GM23338 (cell line): ENCODE measurements around the gene LCN6. TPM values are rescaled to one million over a fixed set of nuclear protein-coding genes. Genes with fewer than 3 reads are reported as not detected.

Experiments
- ATAC-seq: fragments of 200-7000 bp; cut with Tn5 transposase; 3 replicates; pipeline ENCODE4 v1.9.1; 2020
- DNase-seq: peaks from one replicate; pipeline ENCODE4 v3.0.0-alpha.2; 2015; ENCODE audit warnings: low spot score
- H2AFZ ChIP-seq: fragments of 200-600 bp; sonication (generic); 2 replicates; pipeline ENCODE4 v1.8.0; 2016; ENCODE audit warnings: antibody characterized with exemption, mild to moderate bottlenecking, moderate library complexity
- H3F3A ChIP-seq: fragments of 200-600 bp; sonication (generic); replicated peaks from 2 replicates; pipeline ENCODE4 v1.8.0; 2017; ENCODE audit warnings: antibody characterized with exemption, mixed run types, low read depth
- H3K27ac ChIP-seq: fragments of 200-600 bp; sonication (generic); 2 replicates; pipeline ENCODE4 v1.6.1; 2016; ENCODE audit warnings: low read depth
- H3K27me3 ChIP-seq: fragments of 200-600 bp; sonication (generic); 2 replicates; pipeline ENCODE4 v1.8.0; 2016; ENCODE audit warnings: mild to moderate bottlenecking, mixed run types, moderate library complexity; ENCODE audit not compliant: insufficient read depth
- H3K36me3 ChIP-seq: fragments of 200-600 bp; sonication (generic); 2 replicates; pipeline ENCODE4 v1.8.0; 2016; ENCODE audit warnings: mild to moderate bottlenecking; ENCODE audit not compliant: insufficient read depth
- H3K4me1 ChIP-seq: fragments of 200-600 bp; sonication (generic); 2 replicates; pipeline ENCODE4 v1.8.0; 2016; ENCODE audit warnings: mild to moderate bottlenecking, moderate library complexity; ENCODE audit not compliant: insufficient read depth
- H3K4me2 ChIP-seq: fragments of 200-600 bp; sonication (generic); 2 replicates; pipeline ENCODE4 v1.7.1; 2017; ENCODE audit warnings: mixed run types
- H3K4me3 ChIP-seq: fragments of 200-600 bp; sonication (generic); 2 replicates; pipeline ENCODE4 v1.6.1; 2016; ENCODE audit warnings: mixed run types
- H3K79me2 ChIP-seq: fragments of 200-600 bp; sonication (generic); replicated peaks from 2 replicates; pipeline ENCODE4 v1.8.0; 2017; ENCODE audit warnings: mild to moderate bottlenecking; ENCODE audit not compliant: insufficient read depth
- H3K9me2 ChIP-seq: fragments of 200-600 bp; sonication (generic); 2 replicates; pipeline ENCODE4 v1.8.0; 2017; ENCODE audit not compliant: insufficient read depth
- H4K20me1 ChIP-seq: fragments of 200-600 bp; sonication (generic); replicated peaks from 2 replicates; pipeline ENCODE4 v1.8.0; 2017; ENCODE audit warnings: mild to moderate bottlenecking; ENCODE audit not compliant: insufficient read depth
- H3K27ac Mint-ChIP-seq: 2 replicates; pipeline ENCODE4 v1.8.0; 2020; ENCODE audit warnings: inconsistent platforms, mild to moderate bottlenecking, moderate library complexity, mixed read lengths
- H3K27me3 Mint-ChIP-seq: 3 replicates; pipeline ENCODE4 v1.8.0; 2022; ENCODE audit warnings: low read depth, mild to moderate bottlenecking, moderate library complexity, mixed read lengths, inconsistent platforms; ENCODE audit not compliant: insufficient read depth, poor library complexity
- H3K36me3 Mint-ChIP-seq: 3 replicates; pipeline ENCODE4 v1.8.0; 2021; ENCODE audit warnings: low read depth, mild to moderate bottlenecking, inconsistent platforms, moderate library complexity, mixed read lengths
- H3K4me1 Mint-ChIP-seq: 3 replicates; pipeline ENCODE4 v1.8.0; 2020; ENCODE audit warnings: mild to moderate bottlenecking, inconsistent platforms, mixed read lengths
- H3K4me3 Mint-ChIP-seq: 3 replicates; pipeline ENCODE4 v1.8.0; 2021; ENCODE audit warnings: moderate library complexity, mild to moderate bottlenecking, inconsistent platforms, mixed read lengths
- H3K9me3 Mint-ChIP-seq: 3 replicates; pipeline ENCODE4 v1.8.0; 2020; ENCODE audit warnings: moderate library complexity, mild to moderate bottlenecking, inconsistent platforms, mixed read lengths
- CREB1 ChIP-seq: fragments of 250-450 bp; sonication (Bioruptor Pico); IDR thresholded peaks from 2 replicates; pipeline ENCODE4 v1.5.0; 2020; ENCODE audit warnings: low read depth, mild to moderate bottlenecking, moderate library complexity
- CTCF ChIP-seq, 2 experiments: fragments of 200-600 bp in 1 of 2; sonication (generic) in 1 of 2; conservative IDR thresholded peaks; 2 replicates each; pipeline versions ENCODE4 v1.5.1 to v1.6.1; 2016 to 2017; ENCODE audit warnings: antibody characterized with exemption in 2 of 2, low read depth in 2 of 2, mild to moderate bottlenecking in 2 of 2, moderate library complexity in 1 of 2
- ETS1 ChIP-seq: IDR thresholded peaks from 2 replicates; pipeline ENCODE4 v1.6.1; 2016; ENCODE audit warnings: antibody characterized with exemption
- EZH2 ChIP-seq: fragments of 200-600 bp; sonication (generic); IDR thresholded peaks from one replicate; pipeline ENCODE4 v1.8.0; 2017; ENCODE audit warnings: antibody characterized with exemption, mild to moderate bottlenecking, low read depth; ENCODE audit not compliant: unreplicated experiment
- EZH2phosphoT487 ChIP-seq: fragments of 200-600 bp; sonication (generic); IDR thresholded peaks from one replicate; pipeline ENCODE4 v1.8.1; 2018; ENCODE audit warnings: antibody characterized with exemption; ENCODE audit not compliant: unreplicated experiment
- JUNB ChIP-seq: IDR thresholded peaks from one replicate; pipeline ENCODE4 v1.6.1; 2016; ENCODE audit warnings: antibody characterized with exemption; ENCODE audit not compliant: unreplicated experiment
- NANOG ChIP-seq: IDR thresholded peaks from 2 replicates; pipeline ENCODE4 v1.6.1; 2016; ENCODE audit warnings: antibody characterized with exemption, borderline replicate concordance
- POLR2AphosphoS5 ChIP-seq: IDR thresholded peaks from 2 replicates; pipeline ENCODE4 v1.6.1; 2016; ENCODE audit warnings: antibody characterized with exemption, low read depth
- REST ChIP-seq: IDR thresholded peaks from one replicate; pipeline ENCODE4 v1.6.1; 2018; ENCODE audit warnings: antibody characterized with exemption; ENCODE audit not compliant: unreplicated experiment
- STAT1 ChIP-seq: IDR thresholded peaks from one replicate; pipeline ENCODE4 v1.6.1; 2016; ENCODE audit warnings: antibody characterized with exemption; ENCODE audit not compliant: unreplicated experiment
- ZNF114 ChIP-seq: fragments of 250-450 bp; sonication (Bioruptor Pico); IDR thresholded peaks from 2 replicates; pipeline ENCODE4 v1.5.0; 2020; ENCODE audit warnings: mild to moderate bottlenecking, moderate library complexity
- ZNF462 ChIP-seq: fragments of 250-450 bp; sonication (Bioruptor Pico); IDR thresholded peaks from 2 replicates; pipeline ENCODE4 v1.5.0; 2020; ENCODE audit warnings: mild to moderate bottlenecking, moderate library complexity
- polyA plus RNA-seq: library from polyadenylated mRNA; unstranded; fragments of >200 nt; fragmentation: Nextera tagmentation; extraction: Ambion mirVana; gene quantifications from 2 replicates; pipeline ENCODE4 v1.2.1, GENCODE V29; 2016
- total RNA-seq: library from RNA; depleted of rRNA; stranded (reverse); fragments of >200 nt; shearing (Covaris generic); gene quantifications from 2 replicates; pipeline ENCODE4 v1.2.3, GENCODE V29; 2014

Gene LCN6
- total and polyA plus RNA-seq, 2 experiments from 2014 or later = not detected

GRCh38 chr9:136753371-136754058, 5.2 kb upstream of the LCN6 start:
- peaks cover 28% of the 10 kb centered on the region for H3K9me3 Mint-ChIP-seq
- no peak for TF ChIP-seq ZNF114 (CRISPR knock-in tag)
- no peak for TF ChIP-seq EZH2phosphoT487
- no peak for TF ChIP-seq ETS1
- TF ChIP-seq EZH2 = no peak
- TF ChIP-seq CTCF (conservative IDR thresholded peaks at IDR 0.05; ENCODE audit: low read depth in 2 of 2) = no peak
- no peak for TF ChIP-seq NANOG
- TF ChIP-seq STAT1 = no peak
- no peak for TF ChIP-seq REST
- TF ChIP-seq JUNB = no peak
- TF ChIP-seq POLR2AphosphoS5 = no peak
- no peak for TF ChIP-seq CREB1
- no peak for TF ChIP-seq ZNF462 (CRISPR knock-in tag)
- no peaks in the 10 kb centered on the region for H3K36me3 ChIP-seq
- ATAC-seq (no peak), DNase-seq (no peak)
- no peaks in the 10 kb centered on the region for H3K27me3 ChIP-seq
- H3F3A ChIP-seq = no peaks in the 10 kb centered on the region
- no peak overlapping the region; the same call in 1 of the 2 replicates for H2AFZ ChIP-seq
- no peaks in the 10 kb centered on the region for H3K79me2 ChIP-seq
- H3K4me1 Mint-ChIP-seq = no peaks in the 10 kb centered on the region; the same call in 2 of the 3 replicates
- no peak overlapping the region for H3K27ac ChIP-seq
- H3K4me1 ChIP-seq = no peaks in the 10 kb centered on the region
- H3K4me2 ChIP-seq = no peak overlapping the region
- H3K27ac Mint-ChIP-seq = no peak overlapping the region
- no peak overlapping the region for H3K4me3 ChIP-seq
- peaks cover 5% of the 10 kb centered on the region for H3K27me3 Mint-ChIP-seq
- H3K9me2 ChIP-seq = no peaks in the 10 kb centered on the region
- peaks cover 3% of the 10 kb centered on the region; the same call in 2 of the 3 replicates for H3K36me3 Mint-ChIP-seq
- H4K20me1 ChIP-seq = no peaks in the 10 kb centered on the region
- H3K4me3 Mint-ChIP-seq = no peak overlapping the region
